IMR-90 (cell line): ENCODE data around the gene PEAK3. TPM values are rescaled to one million over a fixed set of nuclear protein-coding genes. Genes with fewer than 3 reads are reported as not detected.

Source experiments
- ATAC-seq: fragments of 200-7000 bp; cut with Tn5 transposase; 2 replicates; pipeline ENCODE4 v1.9.1; 2020; ENCODE audit warnings: low read depth, mild to moderate bottlenecking, moderate library complexity
- BruUV-seq: library from RNA; stranded (reverse); fragments of 400-500 nt; replicated peaks from 2 replicates; lab custom pipeline; 2021; lab: Mats Ljungman, UMichigan
- CTCF ChIA-PET: fragments of 300-600 bp; formaldehyde crosslinking; extraction: SDS; loops from one replicate; lab custom pipeline; 2021; ENCODE audit warnings: antibody characterized with exemption; lab: Yijun Ruan, JAX
- POLR2A ChIA-PET: fragments of 300-600 bp; sonication (Branson Sonifier 250); formaldehyde crosslinking; loops from one replicate; lab custom pipeline; 2022; ENCODE audit warnings: antibody characterized with exemption; ENCODE audit not compliant: unreplicated experiment; lab: Charles Lee
- DNase-seq: peaks from one replicate; pipeline ENCODE4 v3.0.0; 2013
- H2AFZ ChIP-seq: replicated peaks from 2 replicates; pipeline ENCODE3; 2013; ENCODE audit warnings: low read length, mild to moderate bottlenecking; ENCODE audit not compliant: poor library complexity
- H2AK5ac ChIP-seq: 2 replicates; pipeline ENCODE4 v1.6.1; 2013; ENCODE audit warnings: low read depth, low read length, inconsistent platforms
- H2AK9ac ChIP-seq: replicated peaks from 2 replicates; pipeline ENCODE3; 2013; ENCODE audit warnings: mild to moderate bottlenecking, low read depth, low read length, moderate library complexity; ENCODE audit not compliant: poor library complexity
- H2BK120ac ChIP-seq: 2 replicates; pipeline ENCODE4 v1.6.1; 2013; ENCODE audit warnings: low read depth, low read length, inconsistent platforms
- H2BK15ac ChIP-seq: 3 replicates; pipeline ENCODE4 v1.6.1; 2013; ENCODE audit warnings: low read depth, low read length, inconsistent platforms
- H2BK20ac ChIP-seq: 2 replicates; pipeline ENCODE4 v1.6.1; 2013; ENCODE audit warnings: low read depth, mild to moderate bottlenecking, inconsistent platforms, low read length, moderate library complexity
- H2BK5ac ChIP-seq: 2 replicates; pipeline ENCODE4 v1.6.1; 2013; ENCODE audit warnings: mild to moderate bottlenecking, low read depth, low read length, inconsistent platforms; ENCODE audit not compliant: poor library complexity, severe bottlenecking
- H3K14ac ChIP-seq: replicated peaks from 2 replicates; pipeline ENCODE4 v1.6.1; 2013; ENCODE audit warnings: low read depth, low read length, inconsistent platforms
- H3K18ac ChIP-seq: 2 replicates; pipeline ENCODE4 v1.6.1; 2013; ENCODE audit warnings: low read depth, low read length, control low read depth
- H3K23ac ChIP-seq: 2 replicates; pipeline ENCODE4 v1.6.1; 2013; ENCODE audit warnings: low read depth, low read length, inconsistent platforms
- H3K27ac ChIP-seq: 2 replicates; pipeline ENCODE4 v1.5.1; 2013; ENCODE audit warnings: mild to moderate bottlenecking, control low read depth, low read length; ENCODE audit not compliant: insufficient read depth
- H3K27me3 ChIP-seq: 2 replicates; pipeline ENCODE4 v1.6.1; 2013; ENCODE audit warnings: low read length; ENCODE audit not compliant: control insufficient read depth, insufficient read depth
- H3K36me3 ChIP-seq: 2 replicates; pipeline ENCODE4 v1.6.1; 2013; ENCODE audit warnings: low read length, mixed read lengths; ENCODE audit not compliant: control insufficient read depth, insufficient read depth
- H3K4ac ChIP-seq: 2 replicates; pipeline ENCODE4 v1.6.1; 2013; ENCODE audit warnings: low read depth, low read length, inconsistent platforms
- H3K4me1 ChIP-seq: 2 replicates; pipeline ENCODE4 v1.6.1; 2013; ENCODE audit warnings: low read length, mixed read lengths; ENCODE audit not compliant: control insufficient read depth, insufficient read depth
- H3K4me2 ChIP-seq: 2 replicates; pipeline ENCODE4 v1.6.1; 2013; ENCODE audit warnings: low read depth, mild to moderate bottlenecking, control low read depth, low read length, moderate library complexity
- H3K4me3 ChIP-seq: 2 replicates; pipeline ENCODE4 v1.5.1; 2013; ENCODE audit warnings: low read depth, mild to moderate bottlenecking, control low read depth, low read length, moderate library complexity; ENCODE audit not compliant: insufficient read depth
- H3K56ac ChIP-seq: 2 replicates; pipeline ENCODE4 v1.6.1; 2013; ENCODE audit warnings: low read length, inconsistent platforms; ENCODE audit not compliant: insufficient read depth; ENCODE audit errors: extremely low read depth
- H3K79me1 ChIP-seq, 2 experiments: 2 replicates each; pipeline ENCODE4 v1.6.1; 2013; ENCODE audit warnings: low read length in 2 of 2, inconsistent platforms in 1 of 2, low read depth in 1 of 2
- H3K9ac ChIP-seq: 2 replicates; pipeline ENCODE4 v1.6.1; 2013; ENCODE audit warnings: low read depth, low read length, control low read depth
- H3K9me1 ChIP-seq: 2 replicates; pipeline ENCODE4 v1.6.1; 2013; ENCODE audit warnings: low read length, inconsistent platforms; ENCODE audit not compliant: insufficient read depth
- H3K9me3 ChIP-seq: 2 replicates; pipeline ENCODE4 v1.6.1; 2013; ENCODE audit warnings: low read length; ENCODE audit not compliant: control insufficient read depth, insufficient read depth
- H4K20me1 ChIP-seq: 2 replicates; pipeline ENCODE4 v1.6.1; 2013; ENCODE audit warnings: low read length, inconsistent platforms; ENCODE audit not compliant: insufficient read depth
- H4K5ac ChIP-seq: 2 replicates; pipeline ENCODE4 v1.6.1; 2013; ENCODE audit warnings: mild to moderate bottlenecking, low read depth, low read length, control low read depth
- H4K8ac ChIP-seq, 2 experiments: 2 replicates each; pipeline ENCODE4 v1.6.1; 2013; ENCODE audit warnings: low read depth in 2 of 2, low read length in 2 of 2, control low read depth in 1 of 2, inconsistent platforms in 1 of 2
- H4K91ac ChIP-seq: 2 replicates; pipeline ENCODE4 v1.6.1; 2013; ENCODE audit warnings: low read depth, low read length, inconsistent platforms; ENCODE audit not compliant: insufficient read depth
- BHLHE40 ChIP-seq: fragments of 150-350 bp; IDR thresholded peaks from 2 replicates; pipeline ENCODE4 v1.6.1; 2016; ENCODE audit warnings: mild to moderate bottlenecking, low read depth, low read length
- CHD1 ChIP-seq: IDR thresholded peaks from 2 replicates; pipeline ENCODE4 v1.6.1; 2012; ENCODE audit warnings: low read depth, low read length, improper control_type of control experiment
- ELK1 ChIP-seq: fragments of 150-350 bp; IDR thresholded peaks from 2 replicates; pipeline ENCODE4 v1.6.1; 2016; ENCODE audit warnings: low read depth, mild to moderate bottlenecking, low read length, moderate library complexity, borderline replicate concordance
- MAFK ChIP-seq: IDR thresholded peaks from 2 replicates; pipeline ENCODE4 v1.6.1; 2012; ENCODE audit warnings: low read depth, low read length, improper control_type of control experiment
- MXI1 ChIP-seq: IDR thresholded peaks from 2 replicates; pipeline ENCODE4 v1.6.1; 2012; ENCODE audit warnings: low read depth, mild to moderate bottlenecking, low read length, moderate library complexity, borderline replicate concordance
- NFE2L2 ChIP-seq: fragments of 150-350 bp; IDR thresholded peaks from 2 replicates; pipeline ENCODE4 v1.6.1; 2016; ENCODE audit warnings: low read depth, mild to moderate bottlenecking, low read length
- POLR2A ChIP-seq: IDR thresholded peaks from 2 replicates; pipeline ENCODE4 v1.6.1; 2012; ENCODE audit warnings: mild to moderate bottlenecking, low read depth, low read length
- RAD21 ChIP-seq: IDR thresholded peaks from 2 replicates; pipeline ENCODE4 v1.6.1; 2012; ENCODE audit warnings: low read length, improper control_type of control experiment
- SMC3 ChIP-seq: fragments of 150-350 bp; IDR thresholded peaks from 2 replicates; pipeline ENCODE4 v1.6.1; 2016; ENCODE audit warnings: low read depth, mild to moderate bottlenecking, antibody characterized with exemption, low read length, moderate library complexity
- WGBS, 2 experiments: methylation state at CpG; one replicate each; pipeline versions ENCODE4 v1.1.5 to v1.1.7; 2013; ENCODE audit warnings: missing lambda C conversion rate in 2 of 2; ENCODE audit not compliant: insufficient read length in 1 of 2; ENCODE audit errors: extremely low coverage in 2 of 2; 5-methylcytosine and 5-hydroxymethylcytosine counted together
- dilution Hi-C: fragments of 300-500 bp; cut with HindIII; formaldehyde crosslinking; loops from one replicate; pipeline ENCODE4 v1.14.3; 2018; ENCODE audit warnings: low sequenced_read_pairs; ENCODE audit not compliant: unreplicated experiment
- in situ Hi-C: fragments of 300-500 bp; cut with MboI; formaldehyde crosslinking; loops from 3 replicates; pipeline ENCODE4 v1.14.3; 2019; ENCODE audit warnings: low sequenced_read_pairs, inconsistent platforms, mixed read lengths
- intact Hi-C: fragments of 100-400 bp; cut with micrococcal nuclease; formaldehyde crosslinking; loops from 2 replicates; pipeline ENCODE4 v1.10.0; 2022
- polyA plus RNA-seq, 3 experiments: library from polyadenylated mRNA; depleted of rRNA; stranded (reverse); fragments of >200 nt; gene quantifications; 2 replicates each; pipeline ENCODE4 v1.2.3, GENCODE V29; 2012; ENCODE audit warnings: low replicate concordance in 1 of 3
- total RNA-seq: library from RNA; depleted of rRNA; stranded (reverse); fragments of >200 nt; gene quantifications from 2 replicates; pipeline ENCODE4 v1.2.3, GENCODE V29; 2012
- TF ChIP-seq, protein P1 (sequence below): conservative IDR thresholded peaks from 2 replicates; pipeline ENCODE4 v1.5.1; 2012; ENCODE audit warnings: mild to moderate bottlenecking, low read depth, low read length, improper control_type of control experiment

Gene PEAK3
- total and polyA plus RNA-seq, 2 of the 4 experiments (the other 2 are of a cell fraction): under 0.01 to 0.09 TPM

DNA sequence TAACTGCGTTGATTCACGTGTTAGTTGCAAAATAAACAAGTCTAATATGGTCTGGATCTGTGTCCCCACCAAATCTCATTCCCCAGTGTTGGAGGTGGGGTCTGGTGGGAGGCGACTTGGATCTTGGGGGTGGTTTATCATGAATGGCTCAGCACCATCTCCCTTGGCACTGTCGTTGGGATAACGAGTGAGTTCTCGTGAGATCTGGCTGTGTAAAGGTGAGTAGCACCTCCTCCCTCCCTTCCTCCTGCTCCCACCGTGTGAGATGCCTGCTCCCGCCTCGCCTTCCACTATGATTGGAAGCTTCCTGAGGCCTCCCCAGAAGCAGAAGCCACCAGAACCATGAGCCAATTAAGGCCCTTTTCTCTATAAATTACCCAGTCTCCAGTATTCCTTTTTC is 4.8 kb downstream of the PEAK3 start:
- Histone ChIP-seq H2AK5ac (no peak overlapping the region), H3K4me3 (no peak overlapping the region), H4K20me1 (peaks cover 50% of the 10 kb centered on the region), H2AK9ac (no peak overlapping the region), H3K79me1 (peaks cover 7 to 39% of the 10 kb centered on the region in 2 experiments), H3K9me3 (no peaks in the 10 kb centered on the region), H3K14ac (no peak overlapping the region), H3K27ac (no peak overlapping the region), H3K4me2 (no peak overlapping the region), H2BK5ac (no peak overlapping the region), H3K36me3 (peaks cover 26% of the 10 kb centered on the region), H4K8ac (no peak overlapping the region), H3K9me1 (no peaks in the 10 kb centered on the region), H3K27me3 (no peaks in the 10 kb centered on the region), H2BK20ac (no peak overlapping the region), H3K4me1 (peaks cover 16% of the 10 kb centered on the region), H3K4ac (no peak overlapping the region), H3K56ac (no peak overlapping the region), H2BK15ac (no peak overlapping the region), H2AFZ (no peak overlapping the region), H2BK120ac (no peak overlapping the region), H4K5ac (no peak overlapping the region), H3K18ac (no peak overlapping the region), H3K23ac (no peak overlapping the region), H4K91ac (no peak overlapping the region), H3K9ac (no peak overlapping the region)
- intact Hi-C loops (no loop called here), in situ Hi-C loops (loop anchor here (10.0 kb wide), 1 partner anchor 338 kb away; no protein-coding TSS in a partner anchor), dilution Hi-C loops (no loop called here)
- 100% methylated on average over 2 of the region's 9 CpGs; no CpG with 5 or more reads in 1 of the 2 experiments for WGBS, 2 experiments
- POLR2A ChIA-PET: no interaction called here
- no peak for ATAC-seq
- no TSS peak for BruUV-seq
- TF ChIP-seq BHLHE40: no peak
- no peak for TF ChIP-seq POLR2A
- no peak for TF ChIP-seq MAFK
- TF ChIP-seq ELK1: no peak
- no peak for TF ChIP-seq RAD21
- TF ChIP-seq SMC3: no peak
- no peak for TF ChIP-seq CHD1
- TF ChIP-seq MXI1: no peak
- TF ChIP-seq NFE2L2: no peak
- TF ChIP-seq, protein P1, sequence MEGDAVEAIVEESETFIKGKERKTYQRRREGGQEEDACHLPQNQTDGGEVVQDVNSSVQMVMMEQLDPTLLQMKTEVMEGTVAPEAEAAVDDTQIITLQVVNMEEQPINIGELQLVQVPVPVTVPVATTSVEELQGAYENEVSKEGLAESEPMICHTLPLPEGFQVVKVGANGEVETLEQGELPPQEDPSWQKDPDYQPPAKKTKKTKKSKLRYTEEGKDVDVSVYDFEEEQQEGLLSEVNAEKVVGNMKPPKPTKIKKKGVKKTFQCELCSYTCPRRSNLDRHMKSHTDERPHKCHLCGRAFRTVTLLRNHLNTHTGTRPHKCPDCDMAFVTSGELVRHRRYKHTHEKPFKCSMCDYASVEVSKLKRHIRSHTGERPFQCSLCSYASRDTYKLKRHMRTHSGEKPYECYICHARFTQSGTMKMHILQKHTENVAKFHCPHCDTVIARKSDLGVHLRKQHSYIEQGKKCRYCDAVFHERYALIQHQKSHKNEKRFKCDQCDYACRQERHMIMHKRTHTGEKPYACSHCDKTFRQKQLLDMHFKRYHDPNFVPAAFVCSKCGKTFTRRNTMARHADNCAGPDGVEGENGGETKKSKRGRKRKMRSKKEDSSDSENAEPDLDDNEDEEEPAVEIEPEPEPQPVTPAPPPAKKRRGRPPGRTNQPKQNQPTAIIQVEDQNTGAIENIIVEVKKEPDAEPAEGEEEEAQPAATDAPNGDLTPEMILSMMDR: no peak
- CTCF ChIA-PET: interaction anchor here (0.6 kb wide), 1 partner anchor 315 kb away, joined by 3 read pairs; no protein-coding TSS in a partner anchor
- no peak for DNase-seq
